Adrenal gland (tissue), 5 donors: ENCODE measurements around the gene KRT79.

Experiments
- POLR2A ChIP-seq, 2 donors: fragments of 450-650 bp; IDR thresholded peaks; one replicate each; pipeline ENCODE4 v1.6.1; 2017; ENCODE audit warnings: antibody characterized with exemption in 2 of 2, mild to moderate bottlenecking in 2 of 2, moderate library complexity in 1 of 2
- TF ChIP-seq, protein P1 (sequence below), 6 experiments: fragments of 450-650 bp in 4 of 6; fragments of 200-600 bp in 2 of 6; sonication (generic) in 1 of 6; IDR thresholded peaks; 1 replicate in 5 of 6; 2 replicates in 1 of 6; pipeline versions ENCODE4 v1.5.1 to v1.8.0; 2016 to 2021; ENCODE audit warnings: antibody characterized with exemption in 6 of 6, mild to moderate bottlenecking in 2 of 6, moderate library complexity in 1 of 6
- donor health status: DM: no; HTN: no; CAD: no.

DNA sequence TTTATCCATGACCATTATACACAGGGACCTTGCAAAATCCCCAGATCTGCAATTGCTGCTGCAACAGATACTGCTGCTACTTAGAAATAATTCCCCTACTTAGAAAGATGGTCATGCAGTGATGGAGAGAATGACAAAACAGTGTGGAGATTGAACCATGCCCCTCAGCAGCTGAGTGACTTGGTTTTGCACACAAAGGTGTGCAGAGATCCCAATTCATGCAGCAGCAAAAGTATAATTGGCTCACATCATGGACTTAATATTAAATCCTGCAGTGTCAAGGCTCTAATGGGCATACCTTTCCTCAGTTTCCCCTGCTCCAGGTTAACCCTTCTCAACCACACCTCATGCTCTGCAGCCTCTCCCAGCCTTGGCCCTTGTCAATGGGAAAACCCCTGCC, 17.7 kb upstream of the KRT79 start:
- TF ChIP-seq, protein P1, sequence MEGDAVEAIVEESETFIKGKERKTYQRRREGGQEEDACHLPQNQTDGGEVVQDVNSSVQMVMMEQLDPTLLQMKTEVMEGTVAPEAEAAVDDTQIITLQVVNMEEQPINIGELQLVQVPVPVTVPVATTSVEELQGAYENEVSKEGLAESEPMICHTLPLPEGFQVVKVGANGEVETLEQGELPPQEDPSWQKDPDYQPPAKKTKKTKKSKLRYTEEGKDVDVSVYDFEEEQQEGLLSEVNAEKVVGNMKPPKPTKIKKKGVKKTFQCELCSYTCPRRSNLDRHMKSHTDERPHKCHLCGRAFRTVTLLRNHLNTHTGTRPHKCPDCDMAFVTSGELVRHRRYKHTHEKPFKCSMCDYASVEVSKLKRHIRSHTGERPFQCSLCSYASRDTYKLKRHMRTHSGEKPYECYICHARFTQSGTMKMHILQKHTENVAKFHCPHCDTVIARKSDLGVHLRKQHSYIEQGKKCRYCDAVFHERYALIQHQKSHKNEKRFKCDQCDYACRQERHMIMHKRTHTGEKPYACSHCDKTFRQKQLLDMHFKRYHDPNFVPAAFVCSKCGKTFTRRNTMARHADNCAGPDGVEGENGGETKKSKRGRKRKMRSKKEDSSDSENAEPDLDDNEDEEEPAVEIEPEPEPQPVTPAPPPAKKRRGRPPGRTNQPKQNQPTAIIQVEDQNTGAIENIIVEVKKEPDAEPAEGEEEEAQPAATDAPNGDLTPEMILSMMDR (IDR thresholded peaks at IDR 0.05) = no peak
- TF ChIP-seq POLR2A (IDR thresholded peaks at IDR 0.05) = no peak
